Activated CD4-positive, alpha-beta T cell treated with anti-CD3 and anti-CD28 coated beads for 4 hours (primary cell): ENCODE data around the gene RHOJ.
"Not testable (repeated sequence)": the region's sequence is repeated elsewhere in the genome, so short reads cannot be mapped to it uniquely, and the experiment has no call there.

ENCODE experiments used
- DNase-seq, 2 donors: peaks; one replicate each; pipeline ENCODE4 v3.0.0-alpha.2; 2020

The RHOJ gene

GRCh38 chr14:63269561-63270225 lies 65.5 kb downstream of the RHOJ start:
- DNase-seq = no peak

GRCh38 chr14:63273129-63273528 lies 68.9 kb downstream of the RHOJ start:
- DNase-seq = no peak

GRCh38 chr14:63273717-63274655 lies 69.7 kb downstream of the RHOJ start:
- no peak for DNase-seq

GRCh38 chr14:63275611-63276010 lies 71.4 kb downstream of the RHOJ start:
- no peak for DNase-seq

GRCh38 chr14:63276016-63276415 lies 71.8 kb downstream of the RHOJ start:
- no peak for DNase-seq

GRCh38 chr14:63276492-63277342 lies 72.5 kb downstream of the RHOJ start:
- DNase-seq = no peak

- DNase-seq = no peak
Observed at GRCh38 chr14:63277591-63278183, 73.4 kb downstream of the RHOJ start.

- not testable (repeated sequence) for DNase-seq
Observed at GRCh38 chr14:63279933-63280332, 75.7 kb downstream of the RHOJ start.

- DNase-seq = no peak
Observed at GRCh38 chr14:63282997-63283883, 79.0 kb downstream of the RHOJ start.

- DNase-seq = no peak
Observed at GRCh38 chr14:63283884-63284248, 79.6 kb downstream of the RHOJ start.

- DNase-seq = no peak
Observed at GRCh38 chr14:63286071-63286470, 81.8 kb downstream of the RHOJ start.

- DNase-seq = no peak
Observed at GRCh38 chr14:63287666-63288483, 83.6 kb downstream of the RHOJ start.

- DNase-seq = no peak
Observed at GRCh38 chr14:63288853-63289252, 84.6 kb downstream of the RHOJ start.

GRCh38 chr14:63290741-63291430 lies 86.6 kb downstream of the RHOJ start:
- DNase-seq = no peak

- DNase-seq = no peak
Observed at GRCh38 chr14:63292805-63293204, 88.6 kb downstream of the RHOJ start.

- no peak for DNase-seq
Observed at GRCh38 chr14:63295231-63295685, 91.0 kb downstream of the RHOJ start.

- DNase-seq = no peak
Observed at GRCh38 chr14:63296060-63296563, 91.9 kb downstream of the RHOJ start.

GRCh38 chr14:63297372-63298063 lies 93.3 kb downstream of the RHOJ start:
- no peak for DNase-seq
